Epithelial cell of esophagus (primary cell): ENCODE data around the gene FRYL.

Experiments used
- DNase-seq: peaks from one replicate; pipeline ENCODE4 v3.0.0; 2010; ENCODE audit warnings: low read depth
- H3K4me3 ChIP-seq: 2 replicates; pipeline ENCODE4 v1.5.1; 2011; ENCODE audit warnings: mild to moderate bottlenecking, low read length, control low read depth
- CTCF ChIP-seq: IDR thresholded peaks from 2 replicates; pipeline ENCODE4 v1.5.1; 2011; ENCODE audit warnings: low read depth, mild to moderate bottlenecking, low read length, control low read depth, inconsistent platforms; ENCODE audit not compliant: insufficient read depth; ENCODE audit errors: missing control alignments

The FRYL gene

GRCh38 chr4:48490680-48491513, 289.2 kb downstream of the FRYL start:
- no peak for DNase-seq
- no peak for TF ChIP-seq CTCF
- no peak overlapping the region for H3K4me3 ChIP-seq

DNA sequence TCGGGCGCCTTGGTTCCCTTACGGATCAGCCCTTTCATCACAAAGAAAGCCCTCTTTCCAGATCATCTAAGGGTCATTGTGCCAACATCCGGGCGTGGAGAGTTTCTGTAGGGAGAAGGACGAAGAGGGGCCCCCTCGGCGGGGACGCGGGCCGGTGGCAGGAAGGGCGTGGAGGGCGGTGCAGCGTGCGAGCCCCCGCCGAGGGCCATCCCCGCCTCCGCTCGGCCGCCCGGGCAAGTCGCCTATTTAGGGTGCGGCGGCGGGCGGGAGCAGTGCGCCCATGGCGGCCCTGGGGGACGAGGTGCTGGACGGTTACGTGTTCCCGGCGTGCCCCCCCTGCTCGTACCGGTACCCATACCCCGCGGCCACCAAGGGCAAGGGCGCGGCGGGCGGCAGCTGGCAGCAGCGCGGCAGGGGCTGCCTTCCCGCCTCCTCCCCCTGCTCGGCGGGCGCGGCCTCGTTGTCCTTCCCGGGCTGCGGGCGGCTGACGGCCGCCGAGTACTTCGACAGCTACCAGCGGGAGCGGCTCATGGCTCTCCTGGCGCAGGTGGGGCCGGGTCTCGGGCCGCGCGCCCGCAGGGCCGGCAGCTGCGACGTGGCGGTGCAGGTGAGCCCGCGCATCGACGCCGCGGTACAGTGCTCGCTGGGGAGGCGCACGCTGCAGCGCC, 289.9 kb downstream of the FRYL start, which contains the start of gene ZAR1:
Gene ZAR1, plus strand, starts transcription at position 241 of the 668 bp plus-strand sequence. Its CDS starts 40 bp downstream, at position 281.
- TF ChIP-seq CTCF = no peak
- H3K4me3 ChIP-seq = no peak within 1 kb of the TSS
- no peak for DNase-seq

DNA sequence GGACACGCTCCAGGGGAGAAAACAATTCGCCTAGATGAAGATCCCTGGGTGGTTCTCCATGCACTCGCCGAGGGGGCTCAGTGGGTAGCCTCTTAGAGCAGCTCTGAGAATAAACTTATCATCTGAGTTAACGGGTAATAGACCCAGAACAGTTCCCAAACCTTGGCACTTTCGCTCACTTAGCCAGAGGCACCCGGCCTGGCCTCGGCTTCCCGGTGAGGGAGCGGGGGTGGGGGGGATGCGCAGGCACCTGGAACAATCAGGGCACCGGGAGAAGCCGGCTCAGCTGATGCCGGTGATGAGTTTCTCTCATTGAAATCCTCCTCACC, 290.4 kb downstream of the FRYL start:
- no peak overlapping the region for H3K4me3 ChIP-seq
- no peak for DNase-seq
- TF ChIP-seq CTCF = no peak

DNA sequence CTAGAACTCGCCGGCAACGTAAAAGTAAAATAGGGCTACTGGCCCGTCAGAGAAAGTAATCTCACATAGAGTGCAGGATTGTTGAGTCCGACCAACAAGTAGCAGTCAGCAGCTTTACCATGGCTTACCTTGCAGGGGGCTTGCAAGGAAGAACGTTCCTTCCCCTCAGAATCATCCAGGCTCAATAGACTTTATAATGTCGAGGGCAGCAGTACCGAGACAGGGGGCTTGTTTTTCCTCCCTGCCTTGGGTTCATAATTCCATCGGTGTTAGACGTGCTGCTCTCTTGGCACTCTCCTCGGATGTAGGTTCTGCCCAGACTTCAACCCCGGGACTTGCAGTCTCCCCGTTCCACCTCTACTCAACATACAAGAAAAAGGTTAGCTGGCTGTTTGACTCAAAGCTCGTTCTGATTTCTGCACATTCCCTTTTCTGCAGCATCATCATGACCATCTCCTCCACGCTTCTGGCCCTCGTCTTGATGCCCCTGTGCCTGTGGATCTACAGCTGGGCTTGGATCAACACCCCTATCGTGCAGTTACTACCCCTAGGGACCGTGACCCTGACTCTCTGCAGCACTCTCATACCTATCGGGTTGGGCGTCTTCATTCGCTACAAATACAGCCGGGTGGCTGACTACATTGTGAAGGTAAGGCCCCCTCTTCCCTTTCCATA, 295.4 kb downstream of the FRYL start:
- no peak for DNase-seq
- no peak for TF ChIP-seq CTCF
- H3K4me3 ChIP-seq = no peak overlapping the region

DNA sequence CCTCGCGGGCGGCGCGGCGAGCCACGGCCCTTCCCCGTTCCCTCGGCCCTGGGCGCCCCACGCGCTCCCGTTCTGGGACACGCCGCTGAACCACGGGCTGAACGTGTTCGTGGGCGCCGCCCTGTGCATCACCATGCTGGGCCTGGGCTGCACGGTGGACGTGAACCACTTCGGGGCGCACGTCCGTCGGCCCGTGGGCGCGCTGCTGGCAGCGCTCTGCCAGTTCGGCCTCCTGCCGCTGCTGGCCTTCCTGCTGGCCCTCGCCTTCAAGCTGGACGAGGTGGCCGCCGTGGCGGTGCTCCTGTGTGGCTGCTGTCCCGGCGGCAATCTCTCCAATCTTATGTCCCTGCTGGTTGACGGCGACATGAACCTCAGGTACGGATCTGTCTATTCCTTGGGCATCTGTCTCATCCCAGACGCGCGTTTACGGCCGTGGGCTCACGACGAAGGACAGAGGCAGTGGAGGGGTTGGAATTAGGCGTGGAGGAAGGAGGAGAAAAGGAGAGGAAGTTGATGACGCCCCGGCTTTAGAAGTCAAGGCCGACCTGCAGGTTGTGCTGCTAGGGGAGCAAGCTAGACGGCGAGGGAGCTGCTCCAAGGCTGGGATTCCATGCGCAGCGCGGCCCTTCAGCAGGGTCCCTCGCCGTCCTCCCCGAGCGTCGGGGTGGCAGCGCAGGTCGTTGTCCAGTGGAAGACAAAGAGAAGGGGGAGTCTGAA, 296.1 kb downstream of the FRYL start:
- no peak overlapping the region for H3K4me3 ChIP-seq
- TF ChIP-seq CTCF = no peak
- no peak for DNase-seq

DNA sequence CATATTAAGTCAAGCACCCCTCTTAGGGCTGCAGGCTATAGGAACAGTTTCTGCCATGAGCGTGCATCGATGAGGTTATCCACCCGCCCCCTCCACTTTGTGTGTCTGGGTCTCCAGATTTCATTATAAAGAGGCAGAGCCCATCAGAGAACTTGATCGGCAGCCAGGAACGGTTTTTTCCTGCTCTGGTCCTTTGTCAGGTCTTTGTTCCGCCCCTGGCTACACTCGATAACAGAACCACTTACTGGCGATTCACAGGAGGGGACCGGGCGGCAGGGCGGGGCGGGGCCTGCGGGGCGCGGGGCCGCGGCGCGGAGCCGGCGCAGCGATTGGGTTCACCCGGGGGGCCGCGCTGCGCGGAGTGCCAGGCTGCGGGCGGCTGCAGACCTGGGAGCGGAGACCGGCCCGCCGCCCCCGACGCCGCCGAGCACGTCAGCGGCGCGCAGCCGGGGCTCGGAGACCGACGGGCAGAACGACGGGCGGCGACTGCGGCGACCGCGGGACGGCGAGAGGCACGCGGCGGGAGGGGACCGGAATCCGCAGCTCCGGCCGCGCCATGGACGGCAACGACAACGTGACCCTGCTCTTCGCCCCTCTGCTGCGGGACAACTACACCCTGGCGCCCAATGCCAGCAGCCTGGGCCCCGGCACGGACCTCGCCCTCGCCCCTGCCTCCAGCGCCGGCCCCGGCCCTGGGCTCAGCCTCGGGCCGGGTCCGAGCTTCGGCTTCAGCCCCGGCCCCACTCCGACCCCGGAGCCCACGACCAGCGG, 296.9 kb downstream of the FRYL start, which contains the start of gene SLC10A4:
Gene SLC10A4, plus strand, starts transcription at position 338 of the 771 bp plus-strand sequence. Its CDS starts 219 bp downstream, at position 557.
- no peak for DNase-seq
- H3K4me3 ChIP-seq = no peak within 1 kb of the TSS
- TF ChIP-seq CTCF = no peak
